ENCODE measurements around the gene PDE4D. TPM values are rescaled to one million over a fixed set of nuclear protein-coding genes. Genes with fewer than 3 reads are reported as not detected.
A peak's percentile ranks its signal among the peaks of the same experiment; 100 is the strongest.

Gene PDE4D
- total RNA-seq, 1 donor from 2014 or later: 2.3 TPM

- TF ChIP-seq CTCF (IDR thresholded peaks at IDR 0.05): no peak
- no peak for TF ChIP-seq EZH2 (IDR thresholded peaks at IDR 0.05)
- TF ChIP-seq EZH2phosphoT487 (IDR thresholded peaks at IDR 0.05): no peak
- Histone ChIP-seq H3K9me3 (ENCODE audit: low read depth) (no peaks in the 10 kb centered on the region), H3K4me1 (peaks cover 26% of the 10 kb centered on the region), H3K9ac (no peak overlapping the region), H3K4me2 (no peak overlapping the region), H3K4me3 (no peak overlapping the region), H3F3A (ENCODE audit: low read depth) (peaks cover 3% of the 10 kb centered on the region), H3K27me3 (no peaks in the 10 kb centered on the region), H3K36me3 (no peaks in the 10 kb centered on the region), H3K27ac (no peak overlapping the region), H2AFZ (replicated peaks) (no peak overlapping the region), H3K79me2 (ENCODE audit: low read depth) (no peaks in the 10 kb centered on the region), H4K20me1 (ENCODE audit: low read depth) (no peaks in the 10 kb centered on the region)
- peaks cover 2% of the 10 kb centered on the region for H3K9me3 Mint-ChIP-seq
- no peak overlapping the region for H3K4me3 Mint-ChIP-seq
- no peaks in the 10 kb centered on the region for H3K27me3 Mint-ChIP-seq (ENCODE audit: insufficient read depth, low read depth)
- peaks cover 2% of the 10 kb centered on the region for H3K36me3 Mint-ChIP-seq
- peak overlapping the region; percentile 55 for H3K27ac Mint-ChIP-seq
- DNase-seq (ENCODE audit: low spot score): no peak
- H3K4me1 Mint-ChIP-seq: peaks cover 40% of the 10 kb centered on the region
These were observed 333.0 kb downstream of the PDE4D start for GRCh38 chr5:59560553-59560952.

GRCh38 chr5:59559847-59560246 lies 333.7 kb downstream of the PDE4D start:
- Histone ChIP-seq H3K4me2 (no peak overlapping the region), H3K9ac (no peak overlapping the region), H3K27ac (no peak overlapping the region), H3K36me3 (no peaks in the 10 kb centered on the region), H3K4me1 (peaks cover 30% of the 10 kb centered on the region), H4K20me1 (ENCODE audit: low read depth) (no peaks in the 10 kb centered on the region), H3K4me3 (no peak overlapping the region), H3F3A (ENCODE audit: low read depth) (peaks cover 3% of the 10 kb centered on the region), H3K9me3 (ENCODE audit: low read depth) (no peaks in the 10 kb centered on the region), H3K79me2 (ENCODE audit: low read depth) (no peaks in the 10 kb centered on the region), H2AFZ (replicated peaks) (no peak overlapping the region), H3K27me3 (no peaks in the 10 kb centered on the region)
- Mint-ChIP-seq H3K4me3 (no peak overlapping the region), H3K27me3 (ENCODE audit: insufficient read depth, low read depth) (no peaks in the 10 kb centered on the region), H3K36me3 (peaks cover 2% of the 10 kb centered on the region), H3K27ac (no peak overlapping the region), H3K9me3 (peaks cover 2% of the 10 kb centered on the region), H3K4me1 (peaks cover 40% of the 10 kb centered on the region)
- TF ChIP-seq CTCF (IDR thresholded peaks at IDR 0.05) (no peak), EZH2 (IDR thresholded peaks at IDR 0.05) (no peak), EZH2phosphoT487 (IDR thresholded peaks at IDR 0.05) (no peak)
- no peak for DNase-seq (ENCODE audit: low spot score)

GRCh38 chr5:59559323-59559722 lies 334.2 kb downstream of the PDE4D start:
- Mint-ChIP-seq H3K36me3 (peaks cover 2% of the 10 kb centered on the region), H3K4me1 (peaks cover 40% of the 10 kb centered on the region), H3K9me3 (peaks cover 2% of the 10 kb centered on the region), H3K27me3 (ENCODE audit: insufficient read depth, low read depth) (no peaks in the 10 kb centered on the region), H3K27ac (no peak overlapping the region), H3K4me3 (no peak overlapping the region)
- H3K27ac ChIP-seq: no peak overlapping the region
- H2AFZ ChIP-seq (replicated peaks): no peak overlapping the region
- no peak overlapping the region for H3K9ac ChIP-seq
- no peaks in the 10 kb centered on the region for H4K20me1 ChIP-seq (ENCODE audit: low read depth)
- no peak overlapping the region for H3K4me3 ChIP-seq
- H3K27me3 ChIP-seq: no peaks in the 10 kb centered on the region
- no peaks in the 10 kb centered on the region for H3K36me3 ChIP-seq
- no peak for TF ChIP-seq CTCF (IDR thresholded peaks at IDR 0.05)
- TF ChIP-seq EZH2 (IDR thresholded peaks at IDR 0.05): no peak
- TF ChIP-seq EZH2phosphoT487 (IDR thresholded peaks at IDR 0.05): no peak
- H3K79me2 ChIP-seq (ENCODE audit: low read depth): no peaks in the 10 kb centered on the region
- DNase-seq (ENCODE audit: low spot score): no peak
- no peaks in the 10 kb centered on the region for H3K9me3 ChIP-seq (ENCODE audit: low read depth)
- H3F3A ChIP-seq (ENCODE audit: low read depth): peaks cover 3% of the 10 kb centered on the region
- no peak overlapping the region for H3K4me2 ChIP-seq
- H3K4me1 ChIP-seq: peaks cover 30% of the 10 kb centered on the region

All from neural progenitor cell (in vitro differentiated cells).